WTC11 (cell line): ENCODE data around the gene MREG. TPM values are rescaled to one million over a fixed set of nuclear protein-coding genes. Genes with fewer than 3 reads are reported as not detected.

Source experiments
- ATAC-seq: fragments of 200-7000 bp; cut with Tn5 transposase; 2 replicates; pipeline ENCODE4 v1.10.0; 2021; ENCODE audit warnings: mild to moderate bottlenecking, moderate library complexity
- CTCF ChIA-PET: fragments of 300-600 bp; sonication (Branson Sonifier 250); formaldehyde crosslinking; loops from one replicate; lab custom pipeline; 2021; ENCODE audit warnings: antibody characterized with exemption; lab: Charles Lee
- POLR2A ChIA-PET: fragments of 350-600 bp; sonication (Branson Sonifier 250); formaldehyde crosslinking; loops from one replicate; lab custom pipeline; 2021; ENCODE audit warnings: antibody characterized with exemption; lab: Charles Lee
- DNase-seq: peaks from one replicate; pipeline ENCODE4 v3.0.0; 2021; ENCODE audit warnings: low spot score
- H3K27ac Mint-ChIP-seq: 2 replicates; pipeline ENCODE4 v1.8.0; 2021; ENCODE audit warnings: mixed read lengths
- H3K27me3 Mint-ChIP-seq: 2 replicates; pipeline ENCODE4 v1.8.0; 2021; ENCODE audit warnings: low read depth, mild to moderate bottlenecking, moderate library complexity, mixed read lengths
- H3K36me3 Mint-ChIP-seq: 2 replicates; pipeline ENCODE4 v1.8.0; 2021; ENCODE audit warnings: mixed read lengths
- H3K4me1 Mint-ChIP-seq: 2 replicates; pipeline ENCODE4 v1.8.0; 2022; ENCODE audit warnings: mixed read lengths
- H3K4me3 Mint-ChIP-seq: 2 replicates; pipeline ENCODE4 v1.8.0; 2021; ENCODE audit warnings: mild to moderate bottlenecking, moderate library complexity, mixed read lengths
- H3K9me3 Mint-ChIP-seq: 2 replicates; pipeline ENCODE4 v1.8.0; 2021; ENCODE audit warnings: mixed read lengths
- ATF1 ChIP-seq: sonication (generic); formaldehyde crosslinking; IDR thresholded peaks from 2 replicates; pipeline ENCODE4 v1.8.1; 2023; ENCODE audit warnings: mild to moderate bottlenecking, moderate library complexity, missing genetic modification reagents
- CBFB ChIP-seq: sonication (generic); formaldehyde crosslinking; IDR thresholded peaks from 2 replicates; pipeline ENCODE4 v1.8.1; 2022; ENCODE audit warnings: mild to moderate bottlenecking, low read depth, missing genetic modification reagents
- CREM ChIP-seq: sonication (generic); formaldehyde crosslinking; IDR thresholded peaks from 2 replicates; pipeline ENCODE4 v1.8.1; 2022; ENCODE audit warnings: mild to moderate bottlenecking, missing genetic modification reagents, moderate library complexity
- GRHL2 ChIP-seq: fragments of 250-450 bp; sonication (Bioruptor Pico); IDR thresholded peaks from 2 replicates; pipeline ENCODE4 v1.8.0; 2022; ENCODE audit warnings: mild to moderate bottlenecking, moderate library complexity; ENCODE audit not compliant: insufficient replicate concordance, severe bottlenecking
- MXD4 ChIP-seq: fragments of 250-450 bp; sonication (Bioruptor Pico); IDR thresholded peaks from 2 replicates; pipeline ENCODE4 v1.8.0; 2021; ENCODE audit warnings: mild to moderate bottlenecking, moderate library complexity, borderline replicate concordance
- RORB ChIP-seq: fragments of 250-450 bp; sonication (Bioruptor Pico); IDR thresholded peaks from 2 replicates; pipeline ENCODE4 v1.9.0; 2021; ENCODE audit warnings: mild to moderate bottlenecking
- ZNF121 ChIP-seq: sonication (generic); formaldehyde crosslinking; IDR thresholded peaks from 2 replicates; pipeline ENCODE4 v1.8.0; 2023; ENCODE audit warnings: missing genetic modification reagents
- ZNF138 ChIP-seq: sonication (generic); formaldehyde crosslinking; conservative IDR thresholded peaks from 2 replicates; pipeline ENCODE4 v1.8.1; 2022; ENCODE audit warnings: mild to moderate bottlenecking, moderate library complexity, missing genetic modification reagents
- ZNF263 ChIP-seq: sonication (generic); formaldehyde crosslinking; IDR thresholded peaks from 2 replicates; pipeline ENCODE4 v1.8.1; 2022; ENCODE audit warnings: low read depth, mild to moderate bottlenecking, moderate library complexity, missing genetic modification reagents
- ZNF423 ChIP-seq: fragments of 250-450 bp; sonication (Bioruptor Pico); IDR thresholded peaks from 2 replicates; pipeline ENCODE4 v2.1.2; 2022; ENCODE audit warnings: mild to moderate bottlenecking, moderate library complexity
- total RNA-seq: library from RNA; stranded (reverse); gene quantifications from 3 replicates; pipeline ENCODE4 v1.2.3, GENCODE V29; 2021
- TF ChIP-seq, protein P1 (sequence below): sonication (generic); formaldehyde crosslinking; IDR thresholded peaks from 2 replicates; pipeline ENCODE4 v1.8.0; 2022; ENCODE audit warnings: mild to moderate bottlenecking, missing genetic modification reagents
- TF ChIP-seq, protein P2 (sequence below): sonication (generic); formaldehyde crosslinking; IDR thresholded peaks from 2 replicates; pipeline ENCODE4 v1.8.1; 2023; ENCODE audit warnings: mild to moderate bottlenecking, missing genetic modification reagents, moderate library complexity
- TF ChIP-seq, protein P3 (sequence below): sonication (generic); formaldehyde crosslinking; conservative IDR thresholded peaks from 2 replicates; pipeline ENCODE4 v1.8.1; 2023; ENCODE audit warnings: mild to moderate bottlenecking, low read depth, missing genetic modification reagents, moderate library complexity
- TF ChIP-seq, protein P4 (sequence below): sonication (generic); formaldehyde crosslinking; IDR thresholded peaks from 2 replicates; pipeline ENCODE4 v1.8.0; 2022; ENCODE audit warnings: mild to moderate bottlenecking, missing genetic modification reagents
- TF ChIP-seq, protein P5 (sequence below): sonication (generic); formaldehyde crosslinking; IDR thresholded peaks from 2 replicates; pipeline ENCODE4 v1.8.0; 2023; ENCODE audit warnings: mild to moderate bottlenecking, missing genetic modification reagents
- TF ChIP-seq, protein P6 (sequence below): sonication (generic); formaldehyde crosslinking; IDR thresholded peaks from 2 replicates; pipeline ENCODE4 v1.8.1; 2022; ENCODE audit warnings: missing genetic modification reagents, borderline replicate concordance
- TF ChIP-seq, protein P7 (sequence below): fragments of 250-450 bp; sonication (Bioruptor Pico); conservative IDR thresholded peaks from 2 replicates; pipeline ENCODE4 v1.9.0; 2021; ENCODE audit warnings: mild to moderate bottlenecking
- TF ChIP-seq, protein P8 (sequence below): sonication (generic); formaldehyde crosslinking; IDR thresholded peaks from 2 replicates; pipeline ENCODE4 v1.8.1; 2022; ENCODE audit warnings: mild to moderate bottlenecking, moderate library complexity, missing genetic modification reagents

The MREG gene
- total RNA-seq, 1 experiment from 2014 or later: 23.8 TPM

DNA sequence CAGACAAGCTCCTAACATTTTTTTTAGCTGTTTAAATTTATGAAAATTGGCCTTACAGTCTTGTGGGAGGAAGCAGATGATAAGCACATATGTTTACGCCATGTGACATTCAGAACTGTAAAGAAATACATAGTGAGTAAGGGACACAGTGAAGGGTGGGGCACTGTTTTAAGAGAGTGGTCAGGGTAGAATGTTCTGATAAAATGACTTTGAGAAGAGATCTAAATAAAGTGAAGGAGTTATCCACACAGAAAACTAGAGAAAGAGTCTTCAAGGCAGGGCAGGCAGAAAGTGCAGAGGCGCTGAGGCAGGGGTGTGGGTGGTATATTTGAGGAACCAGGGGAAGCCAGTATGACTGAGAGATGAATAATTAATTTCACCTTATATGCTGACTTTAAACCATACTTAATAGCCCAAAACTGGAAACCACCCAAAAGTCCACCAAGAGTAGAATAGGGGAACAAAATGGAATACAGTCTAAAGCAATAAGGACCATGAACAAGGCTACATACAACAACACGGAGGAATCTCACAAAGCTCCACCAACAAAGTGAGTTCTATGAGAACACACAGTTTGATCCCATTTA, 8.6 kb downstream of the MREG start (continued):
- no peak for TF ChIP-seq MXD4 (CRISPR knock-in tag)
- TF ChIP-seq ATF1 (CRISPR knock-in tag): no peak
- no peak for TF ChIP-seq CBFB (CRISPR knock-in tag)
- TF ChIP-seq, protein P1, sequence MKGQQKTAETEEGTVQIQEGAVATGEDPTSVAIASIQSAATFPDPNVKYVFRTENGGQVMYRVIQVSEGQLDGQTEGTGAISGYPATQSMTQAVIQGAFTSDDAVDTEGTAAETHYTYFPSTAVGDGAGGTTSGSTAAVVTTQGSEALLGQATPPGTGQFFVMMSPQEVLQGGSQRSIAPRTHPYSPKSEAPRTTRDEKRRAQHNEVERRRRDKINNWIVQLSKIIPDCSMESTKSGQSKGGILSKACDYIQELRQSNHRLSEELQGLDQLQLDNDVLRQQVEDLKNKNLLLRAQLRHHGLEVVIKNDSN: no peak

DNA sequence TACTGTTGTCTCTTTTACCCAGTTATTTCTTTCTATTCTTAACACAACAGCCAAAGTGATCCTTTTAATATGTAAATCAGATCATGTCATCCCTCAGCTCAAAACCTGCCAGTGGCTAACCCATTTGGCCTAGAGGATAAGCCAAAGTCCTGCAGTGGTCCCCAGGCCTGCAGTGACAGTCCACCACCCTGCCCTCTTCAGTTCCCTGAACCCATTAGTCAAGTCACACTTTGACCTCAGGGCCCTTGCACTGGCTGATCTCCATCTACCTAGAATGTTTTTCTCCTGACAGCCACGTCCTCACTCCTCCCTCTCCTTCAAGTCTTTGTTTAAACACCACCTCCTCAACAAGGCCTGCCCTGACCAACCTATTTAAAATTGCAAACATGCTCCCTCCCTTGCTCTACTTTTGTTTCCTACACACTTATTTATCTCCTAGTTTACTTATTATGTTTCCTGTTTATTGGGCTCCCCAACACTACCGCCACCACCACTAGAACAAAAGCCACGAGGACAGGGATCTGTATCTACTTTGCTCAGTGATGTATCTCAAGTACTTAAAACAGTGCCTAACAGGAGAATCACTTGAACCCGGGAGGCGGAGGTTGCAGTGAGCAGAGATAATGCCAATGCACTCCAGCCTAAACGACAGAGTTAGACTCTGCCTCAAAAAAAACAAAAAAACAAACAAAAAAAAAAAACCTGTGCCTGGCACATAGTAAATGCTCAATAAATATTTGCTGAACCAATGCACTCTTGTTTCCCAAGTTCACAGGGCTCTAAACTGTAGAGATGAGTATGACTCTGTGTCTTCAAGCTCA, 9.3 kb downstream of the MREG start:
- Mint-ChIP-seq H3K36me3 (no peaks in the 10 kb centered on the region), H3K27me3 (no peaks in the 10 kb centered on the region), H3K9me3 (no peaks in the 10 kb centered on the region), H3K4me3 (no peak overlapping the region), H3K27ac (peak overlapping the region; percentile 89; the same call in 1 of the 2 replicates), H3K4me1 (peaks cover 54% of the 10 kb centered on the region)
- CTCF ChIA-PET: interaction anchor here (0.5 to 1.5 kb wide), 3 partner anchors 8 to 497 kb away, joined by 3 to 6 read pairs (median 3); no protein-coding TSS in a partner anchor
- no peak for ATAC-seq
- POLR2A ChIA-PET: no interaction called here
- DNase-seq: no peak
- TF ChIP-seq, protein P2, sequence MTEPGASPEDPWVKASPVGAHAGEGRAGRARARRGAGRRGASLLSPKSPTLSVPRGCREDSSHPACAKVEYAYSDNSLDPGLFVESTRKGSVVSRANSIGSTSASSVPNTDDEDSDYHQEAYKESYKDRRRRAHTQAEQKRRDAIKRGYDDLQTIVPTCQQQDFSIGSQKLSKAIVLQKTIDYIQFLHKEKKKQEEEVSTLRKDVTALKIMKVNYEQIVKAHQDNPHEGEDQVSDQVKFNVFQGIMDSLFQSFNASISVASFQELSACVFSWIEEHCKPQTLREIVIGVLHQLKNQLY (CRISPR knock-in tag): no peak
- TF ChIP-seq, protein P3, sequence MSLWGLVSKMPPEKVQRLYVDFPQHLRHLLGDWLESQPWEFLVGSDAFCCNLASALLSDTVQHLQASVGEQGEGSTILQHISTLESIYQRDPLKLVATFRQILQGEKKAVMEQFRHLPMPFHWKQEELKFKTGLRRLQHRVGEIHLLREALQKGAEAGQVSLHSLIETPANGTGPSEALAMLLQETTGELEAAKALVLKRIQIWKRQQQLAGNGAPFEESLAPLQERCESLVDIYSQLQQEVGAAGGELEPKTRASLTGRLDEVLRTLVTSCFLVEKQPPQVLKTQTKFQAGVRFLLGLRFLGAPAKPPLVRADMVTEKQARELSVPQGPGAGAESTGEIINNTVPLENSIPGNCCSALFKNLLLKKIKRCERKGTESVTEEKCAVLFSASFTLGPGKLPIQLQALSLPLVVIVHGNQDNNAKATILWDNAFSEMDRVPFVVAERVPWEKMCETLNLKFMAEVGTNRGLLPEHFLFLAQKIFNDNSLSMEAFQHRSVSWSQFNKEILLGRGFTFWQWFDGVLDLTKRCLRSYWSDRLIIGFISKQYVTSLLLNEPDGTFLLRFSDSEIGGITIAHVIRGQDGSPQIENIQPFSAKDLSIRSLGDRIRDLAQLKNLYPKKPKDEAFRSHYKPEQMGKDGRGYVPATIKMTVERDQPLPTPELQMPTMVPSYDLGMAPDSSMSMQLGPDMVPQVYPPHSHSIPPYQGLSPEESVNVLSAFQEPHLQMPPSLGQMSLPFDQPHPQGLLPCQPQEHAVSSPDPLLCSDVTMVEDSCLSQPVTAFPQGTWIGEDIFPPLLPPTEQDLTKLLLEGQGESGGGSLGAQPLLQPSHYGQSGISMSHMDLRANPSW: no peak
- TF ChIP-seq, protein P4, sequence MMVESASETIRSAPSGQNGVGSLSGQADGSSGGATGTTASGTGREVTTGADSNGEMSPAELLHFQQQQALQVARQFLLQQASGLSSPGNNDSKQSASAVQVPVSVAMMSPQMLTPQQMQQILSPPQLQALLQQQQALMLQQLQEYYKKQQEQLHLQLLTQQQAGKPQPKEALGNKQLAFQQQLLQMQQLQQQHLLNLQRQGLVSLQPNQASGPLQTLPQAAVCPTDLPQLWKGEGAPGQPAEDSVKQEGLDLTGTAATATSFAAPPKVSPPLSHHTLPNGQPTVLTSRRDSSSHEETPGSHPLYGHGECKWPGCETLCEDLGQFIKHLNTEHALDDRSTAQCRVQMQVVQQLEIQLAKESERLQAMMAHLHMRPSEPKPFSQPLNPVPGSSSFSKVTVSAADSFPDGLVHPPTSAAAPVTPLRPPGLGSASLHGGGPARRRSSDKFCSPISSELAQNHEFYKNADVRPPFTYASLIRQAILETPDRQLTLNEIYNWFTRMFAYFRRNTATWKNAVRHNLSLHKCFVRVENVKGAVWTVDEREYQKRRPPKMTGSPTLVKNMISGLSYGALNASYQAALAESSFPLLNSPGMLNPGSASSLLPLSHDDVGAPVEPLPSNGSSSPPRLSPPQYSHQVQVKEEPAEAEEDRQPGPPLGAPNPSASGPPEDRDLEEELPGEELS (CRISPR knock-in tag): no peak
- TF ChIP-seq, protein P5, sequence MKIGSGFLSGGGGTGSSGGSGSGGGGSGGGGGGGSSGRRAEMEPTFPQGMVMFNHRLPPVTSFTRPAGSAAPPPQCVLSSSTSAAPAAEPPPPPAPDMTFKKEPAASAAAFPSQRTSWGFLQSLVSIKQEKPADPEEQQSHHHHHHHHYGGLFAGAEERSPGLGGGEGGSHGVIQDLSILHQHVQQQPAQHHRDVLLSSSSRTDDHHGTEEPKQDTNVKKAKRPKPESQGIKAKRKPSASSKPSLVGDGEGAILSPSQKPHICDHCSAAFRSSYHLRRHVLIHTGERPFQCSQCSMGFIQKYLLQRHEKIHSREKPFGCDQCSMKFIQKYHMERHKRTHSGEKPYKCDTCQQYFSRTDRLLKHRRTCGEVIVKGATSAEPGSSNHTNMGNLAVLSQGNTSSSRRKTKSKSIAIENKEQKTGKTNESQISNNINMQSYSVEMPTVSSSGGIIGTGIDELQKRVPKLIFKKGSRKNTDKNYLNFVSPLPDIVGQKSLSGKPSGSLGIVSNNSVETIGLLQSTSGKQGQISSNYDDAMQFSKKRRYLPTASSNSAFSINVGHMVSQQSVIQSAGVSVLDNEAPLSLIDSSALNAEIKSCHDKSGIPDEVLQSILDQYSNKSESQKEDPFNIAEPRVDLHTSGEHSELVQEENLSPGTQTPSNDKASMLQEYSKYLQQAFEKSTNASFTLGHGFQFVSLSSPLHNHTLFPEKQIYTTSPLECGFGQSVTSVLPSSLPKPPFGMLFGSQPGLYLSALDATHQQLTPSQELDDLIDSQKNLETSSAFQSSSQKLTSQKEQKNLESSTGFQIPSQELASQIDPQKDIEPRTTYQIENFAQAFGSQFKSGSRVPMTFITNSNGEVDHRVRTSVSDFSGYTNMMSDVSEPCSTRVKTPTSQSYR (CRISPR knock-in tag): no peak
- TF ChIP-seq, protein P6, sequence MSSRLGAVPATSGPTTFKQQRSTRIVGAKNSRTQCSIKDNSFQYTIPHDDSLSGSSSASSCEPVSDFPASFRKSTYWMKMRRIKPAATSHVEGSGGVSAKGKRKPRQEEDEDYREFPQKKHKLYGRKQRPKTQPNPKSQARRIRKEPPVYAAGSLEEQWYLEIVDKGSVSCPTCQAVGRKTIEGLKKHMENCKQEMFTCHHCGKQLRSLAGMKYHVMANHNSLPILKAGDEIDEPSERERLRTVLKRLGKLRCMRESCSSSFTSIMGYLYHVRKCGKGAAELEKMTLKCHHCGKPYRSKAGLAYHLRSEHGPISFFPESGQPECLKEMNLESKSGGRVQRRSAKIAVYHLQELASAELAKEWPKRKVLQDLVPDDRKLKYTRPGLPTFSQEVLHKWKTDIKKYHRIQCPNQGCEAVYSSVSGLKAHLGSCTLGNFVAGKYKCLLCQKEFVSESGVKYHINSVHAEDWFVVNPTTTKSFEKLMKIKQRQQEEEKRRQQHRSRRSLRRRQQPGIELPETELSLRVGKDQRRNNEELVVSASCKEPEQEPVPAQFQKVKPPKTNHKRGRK (CRISPR knock-in tag): no peak
- no peak for TF ChIP-seq ZNF138
- TF ChIP-seq RORB (CRISPR knock-in tag): no peak
- TF ChIP-seq ZNF263 (CRISPR knock-in tag): no peak
- TF ChIP-seq, protein P7, sequence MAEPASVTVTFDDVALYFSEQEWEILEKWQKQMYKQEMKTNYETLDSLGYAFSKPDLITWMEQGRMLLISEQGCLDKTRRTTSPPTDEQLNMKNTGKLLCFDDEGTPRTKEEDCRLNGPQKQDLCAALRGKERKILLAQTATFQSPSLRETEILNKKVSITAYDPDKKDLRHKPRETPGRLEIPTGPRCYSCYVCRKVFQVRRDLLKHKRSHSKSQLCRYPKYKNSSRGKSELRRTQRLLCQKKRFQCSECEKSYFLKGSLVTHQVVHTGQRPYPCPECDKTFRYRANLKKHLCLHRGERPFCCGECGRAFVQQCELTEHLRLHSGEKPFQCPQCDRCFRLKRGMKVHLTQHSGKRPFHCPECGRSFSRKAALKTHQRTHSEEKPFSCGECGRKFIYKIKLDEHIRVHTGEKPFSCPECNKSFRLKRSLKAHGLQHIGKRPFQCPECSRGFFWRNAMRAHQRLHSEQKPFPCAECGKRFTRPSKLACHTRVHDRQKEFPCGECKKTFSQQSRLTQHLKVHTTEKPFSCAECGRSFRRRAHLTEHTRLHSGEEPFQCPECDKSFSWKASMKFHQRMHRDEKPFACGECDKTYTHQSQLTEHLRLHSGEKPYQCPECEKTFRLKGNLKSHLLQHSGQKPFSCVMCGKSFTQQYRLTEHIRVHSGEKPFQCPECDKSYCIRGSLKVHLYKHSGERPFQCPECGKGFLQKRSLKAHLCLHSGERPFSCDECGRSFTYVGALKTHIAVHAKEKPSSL (CRISPR knock-in tag): no peak
- no peak for TF ChIP-seq ZNF121
- TF ChIP-seq GRHL2 (CRISPR knock-in tag): no peak
- TF ChIP-seq CREM (CRISPR knock-in tag): no peak
- TF ChIP-seq, protein P8, sequence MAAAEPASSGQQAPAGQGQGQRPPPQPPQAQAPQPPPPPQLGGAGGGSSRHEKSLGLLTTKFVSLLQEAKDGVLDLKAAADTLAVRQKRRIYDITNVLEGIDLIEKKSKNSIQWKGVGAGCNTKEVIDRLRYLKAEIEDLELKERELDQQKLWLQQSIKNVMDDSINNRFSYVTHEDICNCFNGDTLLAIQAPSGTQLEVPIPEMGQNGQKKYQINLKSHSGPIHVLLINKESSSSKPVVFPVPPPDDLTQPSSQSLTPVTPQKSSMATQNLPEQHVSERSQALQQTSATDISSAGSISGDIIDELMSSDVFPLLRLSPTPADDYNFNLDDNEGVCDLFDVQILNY: no peak
- TF ChIP-seq ZNF423: no peak
